Nucleus accumbens (tissue), 56 donors: Measurements from ENCODE around the gene NPM1.

Experiments
- DNase-seq, 56 donors: peaks; one replicate each; lab custom pipeline; 2025; lab: John Stamatoyannopoulos, UW

The NPM1 gene

DNA sequence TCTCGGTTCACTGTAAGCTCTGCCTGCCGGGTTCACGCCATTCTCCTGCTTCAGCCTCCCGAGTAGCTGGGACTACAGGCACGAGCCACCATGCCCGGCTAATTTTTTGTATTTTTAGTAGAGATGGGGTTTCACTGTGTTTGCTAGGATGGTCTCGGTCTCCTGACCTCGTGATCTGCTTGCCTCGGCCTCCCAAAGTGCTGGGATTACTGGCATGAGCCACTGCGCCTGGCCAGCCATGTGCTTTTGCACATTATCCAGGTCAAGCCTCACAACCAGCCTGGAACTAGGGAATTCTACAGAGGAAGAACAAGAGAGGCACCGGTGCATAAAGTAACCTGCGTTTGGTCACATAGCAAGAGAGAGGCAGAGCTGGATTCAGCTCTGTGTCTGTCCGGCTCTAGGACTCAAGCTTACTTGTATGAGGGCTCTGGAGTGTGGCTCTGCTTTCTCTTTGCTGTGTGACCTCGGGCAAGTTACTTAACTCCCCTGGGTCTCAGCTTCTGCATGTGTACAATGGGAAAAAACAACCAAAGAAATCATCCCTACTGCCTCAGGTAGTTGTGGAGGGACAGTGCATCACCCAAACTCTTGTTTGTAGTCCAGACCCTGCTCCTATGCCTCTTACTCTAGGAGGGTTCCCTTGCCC lies 38.1 kb downstream of the NPM1 start:
- DNase-seq, result no peak

- DNase-seq, result no peak
Measured at GRCh38 chr5:171426266-171426665, 38.6 kb downstream of the NPM1 start.

- no peak for DNase-seq
Measured at GRCh38 chr5:171426680-171427079, 39.0 kb downstream of the NPM1 start.

DNA sequence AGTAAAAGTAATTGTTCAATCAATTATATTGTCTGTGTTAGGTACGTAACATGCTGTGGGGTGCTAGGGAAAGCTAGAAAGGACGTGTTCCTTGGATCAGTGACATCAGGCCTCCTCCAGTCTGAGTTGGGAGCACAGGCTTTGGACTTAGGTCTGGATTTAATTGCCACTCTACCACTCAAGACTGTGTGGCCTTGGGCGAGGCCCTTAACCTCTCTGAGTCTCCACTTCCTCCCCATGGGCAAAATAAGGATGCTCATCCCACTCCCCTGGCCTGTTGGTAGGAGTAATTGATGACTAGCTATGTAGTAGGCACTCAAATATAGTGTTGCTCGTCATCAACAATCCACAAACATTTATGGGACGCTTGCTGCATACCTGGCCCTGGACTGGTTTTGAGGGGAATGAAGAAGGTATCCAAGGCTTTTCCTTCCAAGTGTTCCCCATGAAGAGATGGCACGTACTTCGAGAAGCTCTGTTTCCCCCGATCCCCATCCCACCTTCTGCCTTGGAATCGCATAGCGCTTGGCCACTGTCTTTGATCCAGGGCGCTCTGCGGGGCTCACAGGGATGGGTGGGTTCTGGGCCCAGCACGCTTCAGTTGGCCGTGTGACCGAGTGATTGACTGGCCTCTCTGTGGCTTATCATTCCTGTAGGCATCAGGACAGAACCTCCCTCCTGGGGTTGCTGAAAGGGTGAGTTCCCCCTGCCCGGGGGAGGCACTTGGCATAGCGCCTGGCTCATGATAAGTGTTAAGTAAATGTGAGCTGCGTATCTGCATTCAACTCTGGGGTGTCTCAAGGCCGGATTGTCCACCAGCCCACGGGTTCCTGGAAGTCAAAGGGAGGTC lies 39.9 kb downstream of the NPM1 start:
- no peak for DNase-seq

GRCh38 chr5:171428168-171428696 lies 40.6 kb downstream of the NPM1 start:
- DNase-seq, result no peak

GRCh38 chr5:171428809-171429542 lies 41.3 kb downstream of the NPM1 start:
- no peak for DNase-seq

DNA sequence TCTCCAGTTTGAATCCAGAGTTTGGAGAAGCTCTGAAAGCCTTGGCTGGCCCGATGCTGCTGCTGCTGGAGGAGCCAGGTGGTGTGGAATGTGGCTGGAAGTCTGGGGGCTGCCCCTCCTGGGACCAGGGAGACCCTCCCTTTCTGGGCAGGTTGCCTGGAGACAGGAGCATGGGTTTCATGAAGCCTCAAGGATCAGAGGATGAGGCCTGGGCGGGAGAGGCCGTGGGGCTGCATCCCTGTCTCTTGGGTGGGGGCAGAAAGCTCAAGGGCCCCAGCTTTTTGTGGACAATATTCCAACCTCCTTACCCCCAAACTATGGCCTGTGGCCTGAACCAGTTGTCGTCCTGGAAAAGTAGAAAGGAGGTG lies 41.9 kb downstream of the NPM1 start:
- DNase-seq, result no peak

DNA sequence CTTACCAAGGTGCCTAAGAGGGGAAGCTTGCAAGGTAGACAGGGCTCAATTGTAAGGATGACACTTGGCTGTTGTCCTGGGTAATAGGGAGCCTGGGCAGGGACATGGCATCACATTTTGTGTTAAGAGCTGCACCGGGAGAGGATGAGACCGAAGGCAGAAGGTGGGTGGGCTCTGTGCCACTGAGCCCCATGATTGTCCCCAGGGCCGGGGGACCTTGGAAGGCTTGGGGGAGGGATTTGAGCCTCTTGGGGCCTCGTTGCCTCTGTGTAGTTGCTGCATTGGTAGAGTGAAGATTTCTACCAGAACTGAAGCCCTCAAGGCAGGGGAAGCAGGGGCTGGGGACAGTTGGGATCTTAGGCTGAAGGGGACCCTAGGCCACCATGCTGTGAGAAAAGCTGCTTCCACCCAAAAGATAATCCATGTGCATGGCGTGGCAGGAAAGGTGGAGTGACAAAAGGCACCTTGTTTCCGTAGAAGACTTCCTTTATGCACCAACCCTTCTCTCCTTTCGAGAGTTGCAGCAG lies 43.7 kb downstream of the NPM1 start:
- DNase-seq, result no peak

GRCh38 chr5:171432076-171432475 lies 44.4 kb downstream of the NPM1 start:
- DNase-seq, result no peak

GRCh38 chr5:171432583-171433351 lies 45.1 kb downstream of the NPM1 start:
- DNase-seq, result no peak

GRCh38 chr5:171433352-171433698 lies 45.7 kb downstream of the NPM1 start:
- no peak for DNase-seq

GRCh38 chr5:171433982-171434676 lies 46.5 kb downstream of the NPM1 start:
- no peak for DNase-seq

GRCh38 chr5:171434874-171435273 lies 47.2 kb downstream of the NPM1 start:
- DNase-seq, result no peak

DNA sequence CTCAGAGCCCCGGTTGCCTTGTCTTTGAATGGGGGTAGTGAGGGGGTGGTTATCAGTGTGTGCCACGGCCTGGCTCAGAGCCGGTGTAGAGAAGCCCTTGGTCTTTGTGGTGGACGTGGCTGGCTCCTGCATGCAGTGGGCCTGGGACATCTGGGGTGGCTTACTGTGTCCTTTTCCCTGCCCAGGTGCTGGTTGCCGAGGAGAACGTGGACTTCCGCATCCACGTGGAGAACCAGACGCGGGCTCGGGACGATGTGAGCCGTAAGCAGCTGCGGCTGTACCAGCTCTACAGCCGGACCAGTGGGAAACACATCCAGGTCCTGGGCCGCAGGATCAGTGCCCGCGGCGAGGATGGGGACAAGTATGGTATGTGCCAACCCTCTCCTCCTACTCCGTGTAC lies 48.3 kb downstream of the NPM1 start:
- no peak for DNase-seq

DNA sequence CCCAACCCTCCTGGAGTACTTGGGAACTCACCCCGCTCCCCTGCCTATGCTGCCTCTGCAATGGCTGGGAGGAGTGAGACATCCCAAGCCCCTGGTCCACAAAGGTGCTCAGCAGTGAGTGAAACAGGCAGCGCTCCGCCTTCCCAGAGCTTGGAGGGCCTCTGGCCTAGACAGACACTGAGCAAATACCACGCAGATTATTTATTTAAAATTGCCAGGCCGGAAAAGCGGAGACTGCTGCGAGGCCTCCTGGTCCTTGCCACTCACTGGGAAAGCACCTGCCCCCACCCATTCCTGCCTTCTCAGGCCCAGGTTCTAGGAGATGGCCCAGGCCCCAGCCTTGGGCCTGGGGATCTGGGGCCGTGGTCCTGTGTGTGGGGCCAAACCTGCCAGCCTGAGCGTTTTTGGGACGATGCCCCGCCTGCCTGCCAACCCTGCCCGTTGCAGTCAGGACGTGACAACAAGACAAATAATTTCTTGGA lies 49.2 kb downstream of the NPM1 start:
- no peak for DNase-seq

DNA sequence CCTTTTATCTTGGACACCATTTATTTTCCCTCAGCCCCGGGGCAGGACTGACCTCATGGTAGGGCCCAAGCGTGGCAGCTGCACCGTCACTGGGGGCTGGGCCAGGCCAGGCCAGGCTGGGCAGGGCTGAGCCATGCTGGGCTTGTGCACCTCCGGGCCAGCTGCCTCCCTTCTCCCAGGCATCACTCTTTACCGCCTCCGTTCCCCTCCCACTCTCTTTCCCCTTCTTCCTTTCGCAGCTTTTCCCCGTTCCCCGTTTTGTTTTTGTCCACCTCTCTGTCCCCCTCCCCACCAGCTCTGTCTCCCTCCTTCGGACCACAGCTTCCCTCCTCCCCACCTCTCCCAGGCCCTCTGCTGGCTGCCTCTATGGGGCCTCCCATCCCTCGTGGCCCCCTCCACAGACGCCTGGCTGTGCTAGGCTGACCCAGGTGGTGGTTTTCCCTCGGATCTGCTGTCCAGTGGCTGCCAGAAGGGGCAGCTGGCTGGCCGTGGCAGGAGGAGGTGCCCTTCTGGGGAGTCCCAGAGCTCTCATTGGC lies 49.7 kb downstream of the NPM1 start:
- DNase-seq, result no peak

- DNase-seq, result no peak
Measured at GRCh38 chr5:171438738-171439137, 51.1 kb downstream of the NPM1 start.

- DNase-seq, result no peak
Measured at GRCh38 chr5:171441246-171441791, 53.7 kb downstream of the NPM1 start.
